Keratinocyte (primary cell): ENCODE results near the gene MCF2L2. TPM values are rescaled to one million over a fixed set of nuclear protein-coding genes. Genes with fewer than 3 reads are reported as not detected.
"Not testable (repeated sequence)": the region's sequence is repeated elsewhere in the genome, so short reads cannot be mapped to it uniquely, and the experiment has no call there.

Source experiments
- DNase-seq: peaks from one replicate; pipeline ENCODE4 v3.0.0-alpha.2; 2011; ENCODE audit warnings: low read depth, missing footprints, low spot score
- FAIRE-seq: peaks from 2 replicates; lab custom pipeline; 2011; peaks lifted over from hg19 to GRCh38; lab: Jason Lieb, UNC
- H2AFZ ChIP-seq: 2 replicates; pipeline ENCODE4 v1.6.0; 2012; ENCODE audit warnings: low read length, control low read depth, inconsistent platforms; ENCODE audit not compliant: control insufficient read depth
- H3K27ac ChIP-seq: 2 replicates; pipeline ENCODE4 v1.5.1; 2011; ENCODE audit warnings: low read length; ENCODE audit not compliant: control insufficient read depth, insufficient read depth
- H3K27me3 ChIP-seq: 3 replicates; pipeline ENCODE4 v1.6.0; 2011; ENCODE audit warnings: low read length; ENCODE audit not compliant: control insufficient read depth, insufficient read depth; ENCODE audit errors: extremely low read depth
- H3K36me3 ChIP-seq, 2 experiments: 2 replicates in 1 of 2; 3 replicates in 1 of 2; pipeline ENCODE4 v1.5.1; 2011; ENCODE audit warnings: low read length in 2 of 2, mild to moderate bottlenecking in 1 of 2; ENCODE audit not compliant: control insufficient read depth in 2 of 2, insufficient read depth in 2 of 2; ENCODE audit errors: extremely low read depth in 1 of 2
- H3K4me1 ChIP-seq: 3 replicates; pipeline ENCODE4 v1.5.1; 2011; ENCODE audit warnings: low read length; ENCODE audit not compliant: control insufficient read depth, insufficient read depth; ENCODE audit errors: extremely low read depth
- H3K4me2 ChIP-seq: 3 replicates; pipeline ENCODE4 v1.6.0; 2011; ENCODE audit warnings: low read depth, low read length; ENCODE audit not compliant: control insufficient read depth, insufficient read depth; ENCODE audit errors: extremely low read depth
- H3K4me3 ChIP-seq, 3 experiments: fragments of 200-600 bp in 1 of 3; sonication (generic) in 1 of 3; 2 replicates in 2 of 3; 3 replicates in 1 of 3; pipeline ENCODE4 v1.5.1; 2011 to 2016; ENCODE audit warnings: low read length in 3 of 3, mild to moderate bottlenecking in 3 of 3, control low read depth in 2 of 3, inconsistent platforms in 1 of 3, low read depth in 1 of 3, mixed read lengths in 1 of 3, mixed run types in 1 of 3, moderate library complexity in 1 of 3; ENCODE audit not compliant: control insufficient read depth in 2 of 3, insufficient read depth in 2 of 3; ENCODE audit errors: extremely low read depth in 1 of 3
- H3K79me2 ChIP-seq: 2 replicates; pipeline ENCODE4 v1.6.0; 2012; ENCODE audit warnings: low read length; ENCODE audit not compliant: control insufficient read depth, insufficient read depth
- H3K9ac ChIP-seq: 3 replicates; pipeline ENCODE4 v1.6.0; 2011; ENCODE audit warnings: low read length; ENCODE audit not compliant: control insufficient read depth, insufficient read depth; ENCODE audit errors: extremely low read depth
- H3K9me1 ChIP-seq: 3 replicates; pipeline ENCODE4 v1.6.0; 2011; ENCODE audit warnings: low read length; ENCODE audit not compliant: control insufficient read depth, insufficient read depth; ENCODE audit errors: extremely low read depth
- H3K9me3 ChIP-seq: 2 replicates; pipeline ENCODE4 v1.5.1; 2012; ENCODE audit warnings: low read depth, low read length; ENCODE audit not compliant: control insufficient read depth
- H4K20me1 ChIP-seq: 3 replicates; pipeline ENCODE4 v1.6.0; 2011; ENCODE audit warnings: low read length; ENCODE audit not compliant: control insufficient read depth, insufficient read depth; ENCODE audit errors: extremely low read depth
- CTCF ChIP-seq, 3 experiments: IDR thresholded peaks in 1 of 3; conservative IDR thresholded peaks in 1 of 3; optimal IDR thresholded peaks in 1 of 3; 2 replicates in 2 of 3; 3 replicates in 1 of 3; pipeline versions ENCODE3 to v1.5.1; 2011; ENCODE audit warnings: low read length in 3 of 3, mild to moderate bottlenecking in 3 of 3, moderate library complexity in 2 of 3, control low read depth in 1 of 3, inconsistent platforms in 1 of 3; ENCODE audit not compliant: insufficient read depth in 2 of 3; ENCODE audit errors: extremely low read depth in 1 of 3
- EZH2 ChIP-seq: IDR thresholded peaks from one replicate; pipeline ENCODE4 v1.6.1; 2012; ENCODE audit warnings: inconsistent platforms, mild to moderate bottlenecking, low read length, moderate library complexity
- dilution Hi-C: fragments of 300-500 bp; cut with MboI; formaldehyde crosslinking; loops from one replicate; pipeline ENCODE4 v1.7.0; 2020; ENCODE audit warnings: low sequenced_read_pairs; ENCODE audit not compliant: extremely low pct_ligation_motif_present
- polyA plus RNA-seq, 5 experiments: library from polyadenylated mRNA; depleted of rRNA in 3 of 5; stranded (reverse) in 3 of 5; stranded (forward) in 1 of 5; unstranded in 1 of 5; fragments of >200 nt; gene quantifications; 1 replicate in 1 of 5; 2 replicates in 3 of 5; 3 replicates in 1 of 5; pipeline versions ENCODE4 v1.2.1 to v1.2.3, GENCODE V29; 2011 to 2012; ENCODE audit warnings: missing spikeins in 2 of 5, low read depth in 1 of 5, low replicate concordance in 1 of 5

Gene MCF2L2
- polyA plus RNA-seq, 1 donor (not counting 4 experiments of a cell fraction or from before 2014, with no cell fraction given) = 0.26 TPM

DNA sequence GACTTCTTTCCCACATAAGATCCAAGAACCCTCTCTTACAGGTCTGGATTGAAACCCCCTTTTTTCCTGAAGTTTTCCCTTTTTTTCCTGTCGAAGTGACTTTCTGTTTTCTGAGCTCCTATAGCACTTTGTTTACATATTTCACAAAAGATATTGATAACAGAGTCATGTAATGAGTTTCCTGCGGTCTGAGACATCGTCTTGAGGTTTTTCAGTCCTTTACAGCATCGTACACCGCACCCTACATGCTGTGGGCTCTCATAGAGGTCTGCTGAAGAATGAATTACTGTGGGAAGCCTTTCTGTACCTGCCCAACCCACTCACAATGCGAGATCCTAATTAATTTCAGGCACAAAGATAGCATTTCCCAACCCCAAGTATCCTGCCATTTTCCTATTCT, 53.1 kb downstream of the MCF2L2 start:
- Histone ChIP-seq H3K9me3 (no peaks in the 10 kb centered on the region), H3K27ac (no peak overlapping the region), H4K20me1 (no peaks in the 10 kb centered on the region)

DNA sequence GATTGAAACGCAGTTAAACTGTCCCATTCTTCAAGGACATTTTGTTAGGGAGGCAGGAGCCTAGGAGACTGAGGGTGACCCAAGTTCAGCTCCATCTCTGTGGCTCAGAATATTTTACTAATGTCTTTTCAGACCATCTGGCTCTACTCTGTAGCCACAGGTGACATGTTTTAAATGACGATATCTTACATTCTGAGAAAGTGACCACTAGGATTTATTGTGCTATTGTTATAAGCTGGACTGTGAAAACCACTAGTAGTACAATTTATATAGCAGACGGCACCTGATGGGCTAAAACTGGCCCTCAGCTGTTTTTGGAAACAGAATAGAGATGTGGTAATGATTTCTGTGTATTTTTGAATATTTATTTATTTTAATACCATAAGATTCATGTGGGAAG, 55.5 kb downstream of the MCF2L2 start:
- Histone ChIP-seq H3K27me3 (no peaks in the 10 kb centered on the region), H3K9ac (no peak overlapping the region), H3K4me3 (no peak overlapping the region), H4K20me1 (no peaks in the 10 kb centered on the region), H3K79me2 (no peaks in the 10 kb centered on the region), H2AFZ (no peak overlapping the region), H3K9me1 (no peaks in the 10 kb centered on the region), H3K4me2 (no peak overlapping the region), H3K27ac (no peak overlapping the region), H3K36me3 (no peaks in the 10 kb centered on the region), H3K4me1 (peaks cover 35% of the 10 kb centered on the region), H3K9me3 (no peaks in the 10 kb centered on the region)
- dilution Hi-C loops = no loop called here
- no peak for TF ChIP-seq EZH2
- TF ChIP-seq CTCF (optimal IDR thresholded peaks at IDR 0.05 in 1 of 3, IDR thresholded peaks at IDR 0.05 in 1 of 3, conservative IDR thresholded peaks at IDR 0.05 in 1 of 3; ENCODE audit: extremely low read depth in 1 of 3, insufficient read depth in 2 of 3, low read length in 3 of 3) = no peak
- DNase-seq (no peak), FAIRE-seq (no peak)

More for the DNA sequence above, 53.1 kb downstream of the MCF2L2 start:
- Histone ChIP-seq H3K36me3 (no peaks in the 10 kb centered on the region), H3K27me3 (no peaks in the 10 kb centered on the region), H3K4me1 (peaks cover 28% of the 10 kb centered on the region), H3K9ac (no peak overlapping the region), H3K4me2 (no peak overlapping the region), H3K79me2 (no peaks in the 10 kb centered on the region), H3K9me1 (no peaks in the 10 kb centered on the region), H3K4me3 (no peak overlapping the region), H2AFZ (no peak overlapping the region)
- DNase-seq (no peak), FAIRE-seq (no peak)
- no peak for TF ChIP-seq CTCF (optimal IDR thresholded peaks at IDR 0.05 in 1 of 3, IDR thresholded peaks at IDR 0.05 in 1 of 3, conservative IDR thresholded peaks at IDR 0.05 in 1 of 3; ENCODE audit: extremely low read depth in 1 of 3, insufficient read depth in 2 of 3, low read length in 3 of 3)
- no peak for TF ChIP-seq EZH2
- dilution Hi-C loops = no loop called here

DNA sequence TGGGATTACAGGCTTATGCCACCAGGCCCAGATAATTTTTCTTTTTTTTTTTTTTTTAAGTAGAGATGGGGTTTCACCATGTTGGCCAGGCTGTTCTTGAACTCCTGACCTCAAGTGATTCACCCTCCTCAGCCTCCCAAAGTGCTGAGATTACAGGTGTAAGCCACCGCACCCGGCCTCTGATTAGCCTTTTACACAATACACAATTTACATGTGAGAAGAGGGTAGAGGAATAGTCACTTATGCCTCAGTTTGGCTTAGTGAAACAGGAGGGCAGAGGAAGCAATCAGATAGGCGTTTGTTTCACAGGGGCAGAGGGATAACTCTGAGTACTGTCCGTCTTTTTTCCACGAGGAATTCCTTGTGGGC, 56.8 kb downstream of the MCF2L2 start:
- H4K20me1 ChIP-seq, FAIRE-seq, DNase-seq, H3K9me1 ChIP-seq, H3K9me3 ChIP-seq, dilution Hi-C loops, H3K4me3 ChIP-seq, H3K79me2 ChIP-seq, H3K4me2 ChIP-seq, H2AFZ ChIP-seq, H3K36me3 ChIP-seq, H3K27me3 ChIP-seq: not testable (repeated sequence)
- H3K27ac ChIP-seq = peak overlapping the region; percentile 99
- peak overlapping the region; percentile 77 for H3K9ac ChIP-seq
- peaks cover 26% of the 10 kb centered on the region for H3K4me1 ChIP-seq
